ENCODE data around the gene USP14.
A peak's percentile ranks its signal among the peaks of the same experiment; 100 is the strongest.
"Not testable (repeated sequence)": the region's sequence is repeated elsewhere in the genome, so short reads cannot be mapped to it uniquely, and the experiment has no call there.

USP14 gene

DNA sequence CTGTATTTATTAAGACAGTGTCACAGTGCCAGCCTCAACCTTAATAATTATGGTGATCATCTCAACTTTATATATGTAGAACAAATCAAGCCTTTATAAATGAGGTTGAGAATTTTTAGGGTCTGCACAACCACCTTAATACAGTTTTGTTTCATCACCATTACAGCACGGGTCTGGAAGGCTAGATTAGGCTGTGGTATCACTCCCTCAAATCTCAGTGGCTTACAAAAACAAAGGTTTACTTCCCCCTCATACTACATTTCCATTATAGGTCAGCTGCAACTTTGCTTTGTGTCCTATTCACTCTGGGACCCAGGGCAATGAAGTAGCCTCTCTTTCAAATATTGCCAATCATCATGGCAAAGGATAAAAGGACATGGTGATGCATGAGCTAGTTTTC is 23.3 kb upstream of the USP14 start:
- Mint-ChIP-seq H3K36me3 (ENCODE audit: low read depth) (no peaks in the 10 kb centered on the region), H3K4me1 (no peaks in the 10 kb centered on the region), H3K27ac (no peak overlapping the region), H3K27me3 (ENCODE audit: low read depth, poor library complexity) (peaks cover 7% of the 10 kb centered on the region), H3K4me3 (no peak overlapping the region), H3K9me3 (peaks cover 15% of the 10 kb centered on the region)
- no peak for DNase-seq
- TF ChIP-seq, protein P1, sequence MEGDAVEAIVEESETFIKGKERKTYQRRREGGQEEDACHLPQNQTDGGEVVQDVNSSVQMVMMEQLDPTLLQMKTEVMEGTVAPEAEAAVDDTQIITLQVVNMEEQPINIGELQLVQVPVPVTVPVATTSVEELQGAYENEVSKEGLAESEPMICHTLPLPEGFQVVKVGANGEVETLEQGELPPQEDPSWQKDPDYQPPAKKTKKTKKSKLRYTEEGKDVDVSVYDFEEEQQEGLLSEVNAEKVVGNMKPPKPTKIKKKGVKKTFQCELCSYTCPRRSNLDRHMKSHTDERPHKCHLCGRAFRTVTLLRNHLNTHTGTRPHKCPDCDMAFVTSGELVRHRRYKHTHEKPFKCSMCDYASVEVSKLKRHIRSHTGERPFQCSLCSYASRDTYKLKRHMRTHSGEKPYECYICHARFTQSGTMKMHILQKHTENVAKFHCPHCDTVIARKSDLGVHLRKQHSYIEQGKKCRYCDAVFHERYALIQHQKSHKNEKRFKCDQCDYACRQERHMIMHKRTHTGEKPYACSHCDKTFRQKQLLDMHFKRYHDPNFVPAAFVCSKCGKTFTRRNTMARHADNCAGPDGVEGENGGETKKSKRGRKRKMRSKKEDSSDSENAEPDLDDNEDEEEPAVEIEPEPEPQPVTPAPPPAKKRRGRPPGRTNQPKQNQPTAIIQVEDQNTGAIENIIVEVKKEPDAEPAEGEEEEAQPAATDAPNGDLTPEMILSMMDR (IDR thresholded peaks at IDR 0.05): no peak

DNA sequence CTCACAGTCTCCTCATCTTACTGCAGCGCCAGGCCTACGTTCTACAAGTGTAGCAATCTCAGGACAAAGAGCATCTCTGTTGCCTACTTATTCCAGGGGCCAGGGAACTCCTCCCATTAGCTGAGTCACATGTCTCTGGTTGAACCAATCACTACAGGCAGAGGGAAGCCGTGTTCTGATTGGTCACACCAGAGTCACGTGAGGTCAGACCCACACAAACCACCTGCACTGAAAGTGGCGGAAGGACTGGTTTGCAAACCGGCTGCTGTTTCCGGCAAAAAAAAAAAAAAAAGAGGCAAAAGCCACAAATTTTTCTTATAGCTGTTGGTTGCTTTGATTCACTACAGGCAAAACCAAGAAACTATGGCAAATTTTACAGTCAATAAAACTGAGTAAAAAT is 21.9 kb upstream of the USP14 start:
- Mint-ChIP-seq H3K4me1 (no peaks in the 10 kb centered on the region), H3K4me3 (no peak overlapping the region)

DNA sequence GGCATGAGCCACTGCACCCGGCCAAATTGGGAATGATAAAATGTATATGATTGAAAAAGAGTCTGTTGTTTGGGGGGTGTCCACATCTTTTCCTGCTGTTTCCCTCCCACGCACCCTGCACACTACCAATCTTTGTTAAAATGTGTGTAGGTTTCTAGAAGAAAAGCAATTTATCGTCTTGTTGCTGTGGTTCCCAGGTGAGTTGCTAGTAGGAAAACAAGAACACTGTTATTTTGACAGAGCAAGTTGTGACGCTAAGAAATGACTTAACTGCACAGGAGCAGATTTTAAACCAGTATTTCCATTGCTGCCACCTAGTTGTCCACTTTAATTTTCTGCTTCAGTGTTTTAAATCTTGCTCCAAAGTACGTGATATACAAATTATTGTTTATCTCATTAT is 21.0 kb upstream of the USP14 start:
- no peak overlapping the region for H3K4me3 Mint-ChIP-seq
- H3K9me3 Mint-ChIP-seq: peaks cover 4% of the 10 kb centered on the region
- H3K27me3 Mint-ChIP-seq (ENCODE audit: low read depth, poor library complexity): peaks cover 23% of the 10 kb centered on the region
- TF ChIP-seq, protein P1 (IDR thresholded peaks at IDR 0.05): no peak
- H3K36me3 Mint-ChIP-seq (ENCODE audit: low read depth): no peaks in the 10 kb centered on the region
- H3K27ac Mint-ChIP-seq: no peak overlapping the region
- H3K4me1 Mint-ChIP-seq: no peaks in the 10 kb centered on the region
- DNase-seq: no peak

More for the DNA sequence above, 21.9 kb upstream of the USP14 start:
- TF ChIP-seq, protein P1 (IDR thresholded peaks at IDR 0.05): no peak
- Mint-ChIP-seq H3K36me3 (ENCODE audit: low read depth) (no peaks in the 10 kb centered on the region), H3K27me3 (ENCODE audit: low read depth, poor library complexity) (peaks cover 17% of the 10 kb centered on the region), H3K9me3 (peaks cover 8% of the 10 kb centered on the region), H3K27ac (no peak overlapping the region)
- DNase-seq: no peak

DNA sequence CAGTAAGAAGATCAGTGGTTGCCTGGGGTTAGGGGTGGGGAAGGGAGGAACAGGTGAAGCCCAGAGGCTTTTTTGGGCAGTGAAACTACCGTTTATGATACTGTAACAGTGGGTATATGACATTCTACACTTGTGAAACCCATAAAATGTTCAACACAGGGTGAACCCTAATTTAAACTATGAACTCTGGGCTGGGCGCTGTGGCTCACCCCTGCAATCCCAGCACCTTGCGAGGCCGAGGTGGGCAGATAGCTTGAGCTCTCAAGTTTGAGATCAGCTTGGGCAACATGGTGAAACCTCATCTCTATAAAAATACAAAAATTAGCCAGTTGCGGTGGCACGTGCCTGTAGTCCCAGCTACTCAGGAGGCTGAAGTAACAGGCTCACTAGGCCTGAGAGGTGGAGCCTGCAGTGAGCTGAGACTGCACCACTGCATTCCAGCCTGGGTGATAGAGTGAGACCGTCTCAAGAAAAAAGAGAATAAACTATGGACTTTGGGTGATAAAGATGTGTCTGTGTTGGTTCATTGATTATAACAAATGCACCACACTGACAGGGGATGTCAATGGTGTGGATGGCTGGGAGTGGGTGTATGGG is 17.6 kb upstream of the USP14 start:
- H3K4me1 Mint-ChIP-seq: no peaks in the 10 kb centered on the region
- no peak for DNase-seq
- H3K4me3 Mint-ChIP-seq: no peak overlapping the region
- TF ChIP-seq, protein P1 (IDR thresholded peaks at IDR 0.05): no peak
- no peaks in the 10 kb centered on the region for H3K9me3 Mint-ChIP-seq
- peak overlapping the region; percentile 54 for H3K27ac Mint-ChIP-seq
- peaks cover 33% of the 10 kb centered on the region for H3K27me3 Mint-ChIP-seq (ENCODE audit: low read depth, poor library complexity)
- no peaks in the 10 kb centered on the region for H3K36me3 Mint-ChIP-seq (ENCODE audit: low read depth)

DNA sequence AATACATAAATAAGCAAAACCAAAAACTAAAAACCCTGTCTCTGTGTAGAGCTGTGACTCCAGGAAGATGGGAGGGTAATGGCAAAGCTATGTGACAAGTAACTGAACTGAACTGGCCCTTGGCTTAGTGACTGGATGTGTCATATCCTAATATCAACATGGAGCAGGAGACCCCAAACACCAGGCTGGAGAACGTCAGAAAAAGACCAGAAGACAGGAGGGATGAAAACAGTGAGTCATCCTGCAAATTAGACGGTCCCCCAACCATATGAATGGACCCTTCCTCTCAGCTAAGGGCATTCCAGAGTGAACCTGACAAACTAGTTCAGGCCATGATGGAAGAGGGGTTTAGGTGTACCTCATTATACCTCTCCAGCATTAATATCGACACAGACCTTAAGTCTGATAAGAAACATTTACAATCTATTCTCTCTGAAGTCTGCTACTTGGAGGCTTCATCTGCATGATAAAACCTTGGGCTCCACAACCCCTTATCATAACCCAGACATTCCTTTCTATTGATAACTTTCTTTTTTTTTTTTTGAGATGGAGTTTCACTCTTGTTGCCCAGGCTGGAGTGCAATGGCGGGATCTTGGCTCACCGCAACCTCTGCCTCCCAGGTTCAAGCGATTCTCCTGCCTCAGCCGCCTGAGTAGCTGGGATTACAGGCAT is 15.6 kb upstream of the USP14 start:
- not testable (repeated sequence) for H3K9me3 Mint-ChIP-seq; DNase-seq; H3K36me3 Mint-ChIP-seq (ENCODE audit: low read depth); H3K27ac Mint-ChIP-seq; H3K4me3 Mint-ChIP-seq; H3K4me1 Mint-ChIP-seq
- peaks cover 33% of the 10 kb centered on the region for H3K27me3 Mint-ChIP-seq (ENCODE audit: low read depth, poor library complexity)

DNA sequence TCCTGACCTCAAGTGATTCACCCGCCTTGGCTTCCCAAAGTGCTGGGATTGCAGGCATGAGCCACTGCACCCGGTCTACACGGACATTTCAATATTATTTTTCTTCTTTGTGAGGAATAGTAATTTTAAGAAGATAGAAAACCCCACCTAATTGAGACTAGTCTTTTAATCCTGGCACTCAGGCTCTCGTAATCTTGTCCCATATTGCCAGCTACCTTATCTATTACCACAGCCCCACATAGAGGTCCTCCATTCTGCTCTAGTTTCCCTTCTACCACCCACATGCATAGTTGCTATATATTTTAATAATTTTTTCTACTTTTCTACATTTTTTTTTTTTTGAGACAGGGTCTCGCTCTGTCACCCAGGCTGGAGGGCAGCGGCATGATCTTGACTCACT is 9.5 kb upstream of the USP14 start:
- Mint-ChIP-seq H3K27ac (no peak overlapping the region), H3K4me3 (no peak overlapping the region), H3K27me3 (ENCODE audit: low read depth, poor library complexity) (peaks cover 50% of the 10 kb centered on the region), H3K36me3 (ENCODE audit: low read depth) (no peaks in the 10 kb centered on the region), H3K9me3 (peaks cover 7% of the 10 kb centered on the region), H3K4me1 (no peaks in the 10 kb centered on the region)
- no peak for DNase-seq
- TF ChIP-seq, protein P1 (IDR thresholded peaks at IDR 0.05): no peak

All from nephron progenitor cell (in vitro differentiated cells).